ENCODE data around the gene TERT.

Gene TERT

GRCh38 chr5:1265461-1266455, 29.1 kb downstream of the TERT start:
- no peak for DNase-seq (ENCODE audit: insufficient read length, low spot score)
- no peak for TF ChIP-seq POLR2A (IDR thresholded peaks at IDR 0.05; ENCODE audit: low read depth, low read length)
- no peak for FAIRE-seq

- DNase-seq (ENCODE audit: insufficient read length, low spot score) (no peak), FAIRE-seq (no peak)
- TF ChIP-seq POLR2A (IDR thresholded peaks at IDR 0.05; ENCODE audit: low read depth, low read length), result no peak
Observed at GRCh38 chr5:1265026-1265425, 29.8 kb downstream of the TERT start.

DNA sequence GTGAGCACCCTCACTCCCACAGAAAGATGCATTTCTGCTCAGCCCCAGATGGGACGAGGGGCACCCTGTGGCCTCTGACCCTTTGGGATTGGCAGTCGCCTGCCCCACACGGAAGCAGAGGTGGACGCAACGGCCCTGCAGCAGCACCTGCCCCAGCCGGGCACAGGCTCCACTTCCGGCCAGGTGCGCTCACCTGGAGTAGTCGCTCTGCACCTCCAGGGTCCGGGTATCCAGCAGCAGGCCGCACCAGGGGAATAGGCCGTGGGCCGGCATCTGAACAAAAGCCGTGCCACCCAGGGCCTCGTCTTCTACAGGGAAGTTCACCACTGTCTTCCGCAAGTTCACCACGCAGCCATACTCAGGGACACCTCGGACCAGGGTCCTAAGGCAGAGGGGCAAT, 30.7 kb downstream of the TERT start:
- no peak for FAIRE-seq
- DNase-seq (ENCODE audit: insufficient read length, low spot score), result no peak
- no peak for TF ChIP-seq POLR2A (IDR thresholded peaks at IDR 0.05; ENCODE audit: low read depth, low read length)

GRCh38 chr5:1262381-1262780, 32.5 kb downstream of the TERT start:
- DNase-seq (ENCODE audit: insufficient read length, low spot score) (no peak), FAIRE-seq (no peak)
- no peak for TF ChIP-seq POLR2A (IDR thresholded peaks at IDR 0.05; ENCODE audit: low read depth, low read length)

GRCh38 chr5:1261643-1262042, 33.2 kb downstream of the TERT start:
- no peak for DNase-seq (ENCODE audit: insufficient read length, low spot score)
- no peak for TF ChIP-seq POLR2A (IDR thresholded peaks at IDR 0.05; ENCODE audit: low read depth, low read length)
- FAIRE-seq, result no peak

DNA sequence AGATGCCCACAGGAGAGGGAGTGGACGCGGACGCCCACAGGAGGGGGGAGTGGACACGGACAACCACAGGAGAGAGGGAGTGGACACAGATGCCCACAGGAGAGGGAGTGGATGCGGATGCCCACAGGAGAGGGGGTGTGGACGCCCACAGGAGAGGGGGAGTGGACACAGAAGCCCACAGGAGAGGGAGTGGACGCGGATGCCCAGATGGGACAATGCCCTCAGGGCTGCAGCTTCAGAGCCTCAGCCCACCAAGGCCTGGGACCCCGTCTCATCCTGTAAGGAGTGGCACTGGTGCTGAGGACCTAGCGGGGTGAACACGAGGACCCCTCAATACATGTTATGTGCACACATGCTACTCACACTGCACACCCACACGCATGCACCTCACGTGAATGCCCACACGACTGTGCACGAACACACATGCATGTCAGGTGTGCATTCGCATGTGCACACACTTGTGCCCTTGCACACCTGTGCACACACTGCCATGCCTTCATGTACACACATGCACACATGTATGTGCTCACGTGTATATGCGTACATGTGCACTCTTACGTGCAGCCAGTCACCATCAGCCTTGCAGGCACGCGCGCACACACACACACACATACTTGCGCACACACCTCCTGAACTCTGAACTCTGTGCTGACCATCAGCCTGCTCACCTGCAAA, 34.9 kb downstream of the TERT start:
- DNase-seq (ENCODE audit: insufficient read length, low spot score) (no peak), FAIRE-seq (no peak)
- no peak for TF ChIP-seq POLR2A (IDR thresholded peaks at IDR 0.05; ENCODE audit: low read depth, low read length)

DNA sequence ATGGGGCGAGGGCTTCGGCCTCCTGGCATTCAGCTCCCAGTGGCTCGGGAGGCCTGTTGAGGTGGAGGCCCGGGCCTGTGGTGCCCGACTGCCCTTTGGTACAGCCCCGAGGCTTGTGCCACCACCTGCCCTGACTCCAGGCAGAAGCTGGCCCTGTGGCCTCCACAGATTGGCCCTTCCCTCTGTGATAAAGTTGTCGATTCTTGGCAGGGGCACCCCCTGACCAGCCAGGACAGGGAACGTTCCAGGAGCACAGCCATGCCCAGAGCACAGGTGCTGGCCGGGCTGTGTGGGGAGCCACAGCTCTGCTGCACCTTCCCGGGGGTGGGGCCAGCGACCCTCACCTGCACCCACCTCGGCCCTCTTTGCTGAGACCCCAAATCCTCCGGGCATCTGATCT, 37.0 kb downstream of the TERT start:
- no peak for DNase-seq (ENCODE audit: insufficient read length, low spot score)
- no peak for FAIRE-seq
- no peak for TF ChIP-seq POLR2A (IDR thresholded peaks at IDR 0.05; ENCODE audit: low read depth, low read length)

- no peak for FAIRE-seq
- no peak for TF ChIP-seq POLR2A (IDR thresholded peaks at IDR 0.05; ENCODE audit: low read depth, low read length)
- DNase-seq (ENCODE audit: insufficient read length, low spot score), result no peak
Observed at GRCh38 chr5:1257363-1257762, 37.5 kb downstream of the TERT start.

- FAIRE-seq (no peak), DNase-seq (ENCODE audit: insufficient read length, low spot score) (no peak)
- TF ChIP-seq POLR2A (IDR thresholded peaks at IDR 0.05; ENCODE audit: low read depth, low read length), result no peak
Observed at GRCh38 chr5:1256776-1257175, 38.1 kb downstream of the TERT start.

DNA sequence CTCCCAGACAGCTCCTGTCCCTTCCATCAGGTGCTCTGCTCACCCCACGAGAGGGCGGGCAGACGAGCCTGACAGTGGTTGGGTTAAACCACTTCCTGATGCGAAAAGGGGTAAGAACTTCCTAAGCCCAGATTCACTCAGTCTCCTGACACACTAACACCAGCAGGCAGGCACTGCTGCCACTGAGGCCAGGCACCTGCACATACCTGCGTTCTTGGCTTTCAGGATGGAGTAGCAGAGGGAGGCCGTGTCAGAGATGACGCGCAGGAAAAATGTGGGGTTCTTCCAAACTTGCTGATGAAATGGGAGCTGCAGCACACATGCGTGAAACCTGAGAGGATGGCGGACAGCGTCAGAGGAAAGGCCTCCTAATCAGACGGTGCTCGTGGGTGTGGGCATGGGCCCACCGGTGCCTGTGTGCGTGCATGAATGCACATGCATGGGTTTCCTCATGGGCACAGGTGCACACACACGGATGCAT, 39.7 kb downstream of the TERT start:
- FAIRE-seq (no peak), DNase-seq (ENCODE audit: insufficient read length, low spot score) (no peak)
- no peak for TF ChIP-seq POLR2A (IDR thresholded peaks at IDR 0.05; ENCODE audit: low read depth, low read length)

- TF ChIP-seq POLR2A (IDR thresholded peaks at IDR 0.05; ENCODE audit: low read depth, low read length), result no peak
- no peak for FAIRE-seq
- no peak for DNase-seq (ENCODE audit: insufficient read length, low spot score)
Observed at GRCh38 chr5:1254196-1254595, 40.7 kb downstream of the TERT start.

- DNase-seq (ENCODE audit: insufficient read length, low spot score), result no peak
- no peak for FAIRE-seq
- no peak for TF ChIP-seq POLR2A (IDR thresholded peaks at IDR 0.05; ENCODE audit: low read depth, low read length)
Observed at GRCh38 chr5:1253456-1254105, 41.3 kb downstream of the TERT start.

- no peak for TF ChIP-seq POLR2A (IDR thresholded peaks at IDR 0.05; ENCODE audit: low read depth, low read length)
- FAIRE-seq (no peak), DNase-seq (ENCODE audit: insufficient read length, low spot score) (no peak)
Observed at GRCh38 chr5:1252681-1253080, 42.2 kb downstream of the TERT start.

Measured in H54 (cell line).